LNCaP clone FGC (cell line): Measurements from ENCODE around the gene MAML2.
"Not testable (repeated sequence)": the region's sequence is repeated elsewhere in the genome, so short reads cannot be mapped to it uniquely, and the experiment has no call there.

Source experiments
- DNase-seq: peaks from one replicate; pipeline ENCODE4 v3.0.0-alpha.2; 2011; ENCODE audit warnings: low read depth
- H3K4me3 ChIP-seq: 2 replicates; pipeline ENCODE4 v1.5.1; 2011; ENCODE audit warnings: mild to moderate bottlenecking, low read depth, low read length, control low read depth
- TF ChIP-seq, protein P1 (sequence below): IDR thresholded peaks from 2 replicates; pipeline ENCODE4 v1.5.1; 2012; ENCODE audit warnings: mild to moderate bottlenecking; ENCODE audit not compliant: control insufficient read depth, insufficient read depth; ENCODE audit errors: extremely low read depth

Gene MAML2

DNA sequence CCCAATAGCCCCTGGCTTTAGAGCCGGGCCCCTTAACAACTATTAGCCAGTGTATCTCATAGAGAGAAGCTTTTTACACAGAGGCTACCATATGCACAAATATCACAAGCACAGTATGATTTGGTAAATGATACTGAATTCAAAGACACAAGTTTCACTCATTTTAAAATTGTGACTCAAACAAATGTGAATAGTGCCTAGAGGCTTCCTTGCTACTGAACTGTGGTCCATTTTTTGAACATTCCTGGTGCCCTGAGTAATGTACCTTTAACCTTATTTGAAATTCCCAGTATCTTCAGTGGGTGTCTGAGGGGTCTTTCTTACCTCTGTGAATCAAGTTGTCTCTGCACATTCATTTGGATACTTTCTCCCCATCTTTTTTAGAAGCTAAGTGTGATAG, 156.2 kb downstream of the MAML2 start:
- no peak overlapping the region for H3K4me3 ChIP-seq
- no peak for DNase-seq
- TF ChIP-seq, protein P1, sequence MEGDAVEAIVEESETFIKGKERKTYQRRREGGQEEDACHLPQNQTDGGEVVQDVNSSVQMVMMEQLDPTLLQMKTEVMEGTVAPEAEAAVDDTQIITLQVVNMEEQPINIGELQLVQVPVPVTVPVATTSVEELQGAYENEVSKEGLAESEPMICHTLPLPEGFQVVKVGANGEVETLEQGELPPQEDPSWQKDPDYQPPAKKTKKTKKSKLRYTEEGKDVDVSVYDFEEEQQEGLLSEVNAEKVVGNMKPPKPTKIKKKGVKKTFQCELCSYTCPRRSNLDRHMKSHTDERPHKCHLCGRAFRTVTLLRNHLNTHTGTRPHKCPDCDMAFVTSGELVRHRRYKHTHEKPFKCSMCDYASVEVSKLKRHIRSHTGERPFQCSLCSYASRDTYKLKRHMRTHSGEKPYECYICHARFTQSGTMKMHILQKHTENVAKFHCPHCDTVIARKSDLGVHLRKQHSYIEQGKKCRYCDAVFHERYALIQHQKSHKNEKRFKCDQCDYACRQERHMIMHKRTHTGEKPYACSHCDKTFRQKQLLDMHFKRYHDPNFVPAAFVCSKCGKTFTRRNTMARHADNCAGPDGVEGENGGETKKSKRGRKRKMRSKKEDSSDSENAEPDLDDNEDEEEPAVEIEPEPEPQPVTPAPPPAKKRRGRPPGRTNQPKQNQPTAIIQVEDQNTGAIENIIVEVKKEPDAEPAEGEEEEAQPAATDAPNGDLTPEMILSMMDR: no peak

DNA sequence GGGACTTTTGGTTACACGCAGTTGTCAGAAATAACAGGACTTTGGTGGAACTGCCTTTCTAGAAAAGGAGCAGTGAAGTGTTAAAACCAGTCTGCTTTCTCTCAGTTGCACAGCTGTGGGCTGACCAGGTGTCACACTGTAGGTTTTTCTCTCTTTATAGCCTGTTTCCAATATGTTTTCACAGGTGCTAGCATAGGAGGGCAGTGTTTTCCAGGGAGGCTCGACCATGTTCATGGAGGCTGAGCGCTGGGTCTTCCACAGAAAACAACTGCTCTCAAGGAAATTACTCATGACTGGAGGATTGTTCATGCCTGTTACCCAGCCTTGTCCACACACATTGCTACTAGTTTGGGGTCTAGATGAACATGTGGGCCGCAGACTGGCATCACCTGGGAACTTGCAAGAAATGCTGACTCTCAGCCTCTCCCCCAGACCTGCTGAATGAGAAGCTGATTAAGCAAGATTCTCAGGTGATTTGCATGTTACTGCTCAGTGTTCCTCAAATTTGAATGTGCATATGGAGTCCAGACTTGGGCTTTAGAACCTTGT, 157.7 kb downstream of the MAML2 start:
- TF ChIP-seq, protein P1: no peak
- DNase-seq: no peak
- H3K4me3 ChIP-seq: no peak overlapping the region

DNA sequence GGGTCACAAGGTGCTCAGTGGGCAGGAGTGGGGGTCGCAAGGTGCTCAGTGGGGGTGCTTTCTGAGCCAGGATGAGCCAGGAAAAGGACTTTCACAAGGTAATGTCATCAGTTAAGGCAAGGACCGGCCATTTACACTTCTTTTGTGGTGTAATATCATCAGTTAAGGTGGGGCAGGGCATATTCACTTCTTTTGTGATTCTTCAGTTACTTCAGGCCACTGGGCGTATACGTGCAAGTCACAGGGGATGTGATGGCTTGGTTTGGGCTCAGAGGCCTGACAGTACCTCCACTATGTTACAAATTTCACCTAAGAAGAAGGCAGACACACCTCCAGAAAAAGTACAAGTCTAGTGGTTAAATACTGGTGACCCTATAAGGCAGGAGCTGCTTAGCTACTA, 162.1 kb downstream of the MAML2 start:
- DNase-seq, H3K4me3 ChIP-seq: not testable (repeated sequence)

DNA sequence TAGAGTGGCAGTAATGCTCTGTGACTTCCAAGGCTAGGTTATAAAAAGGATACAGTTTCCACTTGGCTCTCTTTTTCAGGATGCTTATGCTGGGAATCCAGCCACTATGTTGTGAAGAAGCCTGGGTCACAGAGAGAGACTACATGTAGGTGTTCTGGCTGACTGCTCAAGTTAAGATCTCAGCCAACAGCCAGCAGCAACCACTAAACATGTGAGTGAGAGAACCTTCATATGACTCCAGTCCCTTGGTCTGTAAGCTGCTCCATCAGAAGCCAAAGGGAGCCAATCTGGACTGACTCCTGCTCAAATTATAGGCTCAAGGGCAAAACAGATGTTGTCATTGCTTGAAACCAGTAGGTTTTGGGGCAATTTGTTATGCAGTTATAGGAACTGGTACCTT, 162.7 kb downstream of the MAML2 start:
- H3K4me3 ChIP-seq: no peak overlapping the region
- TF ChIP-seq, protein P1: no peak
- no peak for DNase-seq

DNA sequence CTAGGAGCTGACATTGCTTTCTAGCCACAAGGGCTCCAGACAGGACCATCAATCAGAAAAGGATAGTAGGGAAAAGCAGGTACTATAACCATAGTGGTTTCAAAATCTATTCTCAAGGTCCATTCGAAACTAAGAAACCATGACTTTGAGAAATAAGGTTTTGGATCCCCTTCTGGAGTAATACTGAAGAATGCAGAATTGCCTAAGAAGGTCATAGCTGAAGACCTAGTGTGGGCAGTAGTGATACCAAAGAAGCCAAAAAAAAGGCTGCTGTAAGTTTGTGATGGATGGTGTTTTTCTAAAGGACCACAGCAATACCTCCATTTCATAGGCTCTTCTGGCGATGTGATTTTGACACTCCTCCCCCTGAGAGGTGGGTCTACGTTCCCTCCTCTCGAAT, 163.1 kb downstream of the MAML2 start:
- DNase-seq: no peak
- H3K4me3 ChIP-seq: no peak overlapping the region
- TF ChIP-seq, protein P1: no peak

DNA sequence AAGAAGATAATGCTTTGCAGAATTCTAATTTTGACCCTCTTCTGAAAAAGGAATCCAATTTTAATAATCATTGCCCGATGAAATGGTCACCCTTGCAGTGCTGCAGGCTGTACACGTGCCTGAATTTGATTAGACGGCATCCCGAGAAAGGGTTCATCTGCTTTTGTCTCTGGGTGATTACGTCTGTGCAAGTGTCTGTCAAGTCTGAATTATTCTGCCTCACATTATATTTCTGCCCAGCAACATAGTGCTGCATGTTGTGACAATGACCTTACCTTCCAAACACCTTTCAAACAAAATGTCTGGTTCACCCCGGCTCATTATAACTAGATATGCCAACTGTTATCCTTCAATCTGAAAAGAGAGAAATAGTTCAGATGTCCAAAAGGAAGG, 164.1 kb downstream of the MAML2 start:
- no peak for DNase-seq
- H3K4me3 ChIP-seq: no peak overlapping the region
- TF ChIP-seq, protein P1: no peak

DNA sequence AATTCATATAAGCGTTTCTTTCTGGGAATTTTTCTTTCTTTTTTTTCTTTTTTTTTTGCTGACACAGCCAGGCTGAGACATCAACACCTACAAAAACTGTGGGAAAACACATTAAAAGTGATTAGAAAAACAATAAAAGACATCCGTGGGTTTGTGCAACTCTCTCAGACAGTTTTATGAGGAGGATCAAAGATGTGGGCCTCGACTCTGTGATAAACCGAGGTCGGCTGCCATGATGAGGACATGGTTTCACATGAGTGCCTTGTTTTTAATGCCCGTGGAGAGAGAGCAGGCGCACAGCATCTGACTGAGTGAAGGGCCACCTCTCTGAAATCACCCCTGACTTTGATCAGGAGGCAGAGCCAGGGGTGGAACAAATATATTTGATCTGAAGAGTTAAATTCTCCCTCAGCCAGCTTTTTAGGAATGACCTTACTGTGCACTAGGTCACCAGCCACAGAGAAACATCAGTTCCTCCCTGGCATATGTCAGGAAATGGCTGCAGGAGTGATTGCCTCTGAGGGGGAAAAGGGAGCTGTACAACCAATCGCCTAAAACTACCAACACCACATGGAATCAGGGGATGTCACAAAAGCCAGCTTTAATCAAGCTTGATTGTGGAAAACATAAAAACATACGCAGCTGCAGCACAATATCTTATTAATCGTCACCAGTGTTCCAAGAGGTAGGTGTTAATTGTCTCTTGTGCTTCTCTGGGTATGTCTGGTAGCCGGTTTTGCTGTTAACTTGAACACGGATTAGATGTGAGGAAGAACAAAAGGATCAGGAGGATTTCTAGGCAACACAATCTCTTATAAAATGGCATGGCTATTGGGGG, 164.7 kb downstream of the MAML2 start:
- H3K4me3 ChIP-seq: no peak overlapping the region
- TF ChIP-seq, protein P1: no peak
- DNase-seq: no peak
